ENCODE data around the gene C10orf62.

- TF ChIP-seq SP1 (IDR thresholded peaks at IDR 0.05; ENCODE audit: low read depth, low read length) (no peak), EP300 (IDR thresholded peaks at IDR 0.05; ENCODE audit: borderline replicate concordance in 1 of 2, control insufficient read depth in 1 of 2, low read depth in 2 of 2, low read length in 2 of 2) (no peak), CTCF (IDR thresholded peaks at IDR 0.05 in 2 of 3, conservative IDR thresholded peaks at IDR 0.05 in 1 of 3; ENCODE audit: control insufficient read depth in 2 of 3, extremely low read depth in 1 of 3, insufficient read depth in 1 of 3, low read depth in 3 of 3, low read length in 3 of 3) (no peak), IKZF1 (conservative IDR thresholded peaks at IDR 0.05) (no peak), TAF1 (IDR thresholded peaks at IDR 0.05; ENCODE audit: borderline replicate concordance, low read depth, low read length) (no peak), RBBP5 (conservative IDR thresholded peaks at IDR 0.05) (no peak), NFIC (IDR thresholded peaks at IDR 0.05; ENCODE audit: low read depth, low read length) (no peak), BHLHE40 (IDR thresholded peaks at IDR 0.05; ENCODE audit: borderline replicate concordance in 1 of 2, low read depth in 2 of 2, low read length in 1 of 2) (no peak), TCF7 (IDR thresholded peaks at IDR 0.05; ENCODE audit: borderline replicate concordance) (no peak), BCL11A (IDR thresholded peaks at IDR 0.05; ENCODE audit: low read depth, low read length) (no peak), CHD2 (IDR thresholded peaks at IDR 0.05; ENCODE audit: borderline replicate concordance, low read depth, low read length) (no peak), SMC3 (IDR thresholded peaks at IDR 0.05; ENCODE audit: borderline replicate concordance, low read length) (no peak), POLR2A (IDR thresholded peaks at IDR 0.05; ENCODE audit: low read depth, low read length) (no peak)
Observed at GRCh38 chr10:97551271-97551670, 38.2 kb upstream of the C10orf62 start.
